Measurements from ENCODE around the gene CFAP57.

CFAP57 gene

GRCh38 chr1:43225168-43225567, 53.0 kb downstream of the CFAP57 start:
- no peak for DNase-seq (ENCODE audit: low read depth, low spot score)

DNA sequence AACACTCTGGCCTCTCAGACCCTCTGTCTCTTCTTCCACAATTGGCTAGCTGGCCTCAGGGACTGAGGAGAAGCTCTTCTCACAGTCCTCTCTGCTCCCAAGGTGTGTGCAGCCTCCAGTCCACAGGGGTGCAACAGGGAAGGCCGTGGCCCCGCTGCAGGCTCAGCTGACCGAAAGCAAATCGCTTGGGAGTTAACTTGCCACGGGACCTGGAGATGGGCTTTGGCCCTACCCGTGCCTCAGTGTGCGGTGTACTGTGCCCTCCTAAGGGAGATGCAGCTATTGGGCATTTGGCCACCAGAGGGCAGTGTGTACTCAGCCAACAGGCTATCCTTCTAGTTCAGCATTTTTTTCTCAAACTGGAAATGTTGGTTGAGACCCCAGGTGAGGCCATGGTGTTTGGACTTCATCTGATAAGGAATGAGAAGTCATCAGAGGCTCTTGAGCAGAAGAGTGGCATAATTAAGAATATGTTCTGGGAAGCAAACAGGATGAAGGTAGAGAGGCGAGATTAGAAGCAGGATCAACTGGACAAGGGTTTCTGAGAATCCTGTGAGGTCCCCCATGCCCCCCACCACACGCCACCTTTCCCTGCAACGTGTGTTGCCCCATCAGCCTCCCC, 55.1 kb downstream of the CFAP57 start:
- DNase-seq (ENCODE audit: low read depth, low spot score): peak; percentile 92

DNA sequence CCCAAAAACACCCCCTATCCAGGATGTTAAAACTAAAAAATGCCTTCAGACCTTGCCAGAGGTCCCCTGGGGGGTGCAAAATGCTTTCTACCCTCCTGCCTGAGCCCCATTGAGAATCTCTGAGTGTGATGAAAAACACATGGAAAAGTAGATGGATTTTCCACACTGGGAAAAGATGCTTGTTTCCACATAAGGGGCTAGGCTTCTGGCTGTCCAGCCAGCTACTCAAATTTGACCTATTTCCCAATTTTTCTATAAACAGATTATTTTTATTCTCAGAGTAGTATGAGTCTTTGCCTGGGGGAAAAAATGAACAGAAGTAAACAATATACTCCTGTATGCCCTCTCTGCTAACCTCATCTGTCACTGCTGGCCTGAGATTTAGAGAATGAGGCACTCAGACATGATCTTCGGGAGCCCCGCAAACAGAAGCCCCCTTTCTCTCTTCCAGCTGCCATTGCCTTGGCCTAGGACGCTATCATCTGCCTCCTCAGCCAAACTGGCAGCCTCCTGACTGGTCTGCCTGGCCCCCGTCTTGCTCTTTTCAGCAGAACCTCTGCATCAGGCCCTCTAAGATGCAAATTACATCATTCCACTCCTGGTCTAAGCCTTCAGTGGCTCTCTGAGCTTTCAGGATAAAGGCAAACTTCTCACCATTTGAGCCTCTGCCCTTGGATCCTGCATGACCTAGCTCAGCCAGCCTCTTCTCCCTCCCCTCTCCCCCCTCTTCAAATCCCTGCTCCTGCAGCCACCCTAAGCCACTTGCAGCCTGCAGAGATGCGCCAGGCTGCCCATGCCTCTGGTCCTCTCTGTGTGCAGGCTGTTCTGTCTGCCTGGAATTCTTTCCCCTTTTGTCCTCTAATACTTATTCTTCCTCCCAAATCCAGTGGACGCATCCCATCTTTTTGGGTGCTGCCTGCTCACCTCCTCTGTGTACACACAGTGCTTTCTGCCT, 58.0 kb downstream of the CFAP57 start:
- DNase-seq (ENCODE audit: low read depth, low spot score): no peak

GRCh38 chr1:43232074-43232473, 59.9 kb downstream of the CFAP57 start:
- peak; percentile 14 for DNase-seq (ENCODE audit: low read depth, low spot score)

DNA sequence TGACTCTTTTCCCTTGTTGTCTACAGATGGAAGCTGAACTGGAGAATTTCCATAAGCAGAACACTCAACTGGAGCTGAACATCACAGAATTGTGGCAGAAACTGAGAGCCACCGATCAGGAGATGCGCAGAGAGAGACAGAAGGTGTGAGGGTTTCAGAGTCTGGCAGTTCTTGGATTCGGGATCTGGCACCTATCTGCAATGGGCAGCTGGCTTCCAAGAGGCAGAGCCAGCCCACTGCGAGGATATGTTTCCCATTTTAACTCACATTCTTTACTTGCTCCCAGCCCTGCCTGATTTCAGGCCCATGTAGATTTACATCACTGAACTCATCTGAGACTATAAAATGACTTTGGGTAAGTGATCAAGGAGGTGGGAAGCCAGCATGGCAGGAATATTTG, 60.4 kb downstream of the CFAP57 start:
- no peak for DNase-seq (ENCODE audit: low read depth, low spot score)

DNA sequence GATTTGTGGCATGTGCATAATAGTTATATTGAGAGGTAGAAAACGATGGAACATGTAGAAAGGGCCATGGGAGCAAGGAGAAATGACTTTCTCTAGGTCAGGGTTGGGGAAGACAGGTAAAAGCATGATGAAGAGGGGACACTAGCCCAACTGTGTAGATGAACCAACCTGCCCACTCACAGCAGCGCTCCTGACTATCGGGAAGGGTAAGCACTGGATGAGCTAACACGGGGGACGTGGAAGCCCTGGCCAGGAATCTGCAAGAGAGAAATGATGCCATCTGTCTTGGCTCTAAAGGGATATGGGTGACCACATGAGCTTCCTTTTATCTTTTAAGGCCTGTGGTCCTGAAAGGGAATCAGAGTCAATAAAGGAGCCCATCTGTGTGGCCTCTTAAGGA, 61.5 kb downstream of the CFAP57 start:
- no peak for DNase-seq (ENCODE audit: low read depth, low spot score)

DNA sequence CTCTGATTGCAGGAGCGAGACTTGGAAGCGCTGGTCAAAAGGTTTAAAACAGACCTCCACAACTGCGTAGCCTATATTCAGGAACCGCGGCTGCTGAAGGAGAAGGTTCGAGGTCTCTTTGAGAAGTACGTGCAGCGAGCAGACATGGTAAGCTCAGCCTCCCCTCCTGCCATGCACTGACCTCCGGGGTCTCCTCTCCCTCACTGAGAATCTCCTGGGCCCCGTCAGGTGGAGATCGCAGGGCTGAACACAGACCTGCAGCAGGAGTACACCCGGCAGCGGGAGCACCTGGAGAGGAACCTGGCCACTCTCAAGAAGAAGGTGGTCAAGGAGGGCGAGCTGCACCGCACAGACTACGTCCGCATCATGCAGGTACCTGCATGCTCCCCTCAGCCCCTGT, 62.1 kb downstream of the CFAP57 start:
- no peak for DNase-seq (ENCODE audit: low read depth, low spot score)

DNA sequence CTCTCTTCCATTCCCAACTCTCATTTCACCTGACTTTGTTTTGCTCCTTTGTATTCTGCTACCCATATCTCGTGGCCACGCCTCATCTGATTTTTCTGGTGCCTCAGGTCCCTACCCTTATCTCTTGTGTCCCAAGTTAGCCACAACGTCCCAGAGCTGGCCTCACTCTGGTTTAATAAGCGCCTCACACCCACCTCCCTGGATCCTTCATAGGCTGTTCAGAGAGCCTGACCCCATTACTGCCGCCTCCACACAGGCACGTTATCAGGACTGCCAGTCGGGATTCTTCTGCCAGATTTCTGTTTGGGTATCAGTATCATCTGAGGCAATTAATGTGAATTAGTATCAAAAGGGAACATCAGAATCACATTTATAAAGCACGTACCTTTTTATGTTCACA, 62.9 kb downstream of the CFAP57 start:
- no peak for DNase-seq (ENCODE audit: low read depth, low spot score)

DNA sequence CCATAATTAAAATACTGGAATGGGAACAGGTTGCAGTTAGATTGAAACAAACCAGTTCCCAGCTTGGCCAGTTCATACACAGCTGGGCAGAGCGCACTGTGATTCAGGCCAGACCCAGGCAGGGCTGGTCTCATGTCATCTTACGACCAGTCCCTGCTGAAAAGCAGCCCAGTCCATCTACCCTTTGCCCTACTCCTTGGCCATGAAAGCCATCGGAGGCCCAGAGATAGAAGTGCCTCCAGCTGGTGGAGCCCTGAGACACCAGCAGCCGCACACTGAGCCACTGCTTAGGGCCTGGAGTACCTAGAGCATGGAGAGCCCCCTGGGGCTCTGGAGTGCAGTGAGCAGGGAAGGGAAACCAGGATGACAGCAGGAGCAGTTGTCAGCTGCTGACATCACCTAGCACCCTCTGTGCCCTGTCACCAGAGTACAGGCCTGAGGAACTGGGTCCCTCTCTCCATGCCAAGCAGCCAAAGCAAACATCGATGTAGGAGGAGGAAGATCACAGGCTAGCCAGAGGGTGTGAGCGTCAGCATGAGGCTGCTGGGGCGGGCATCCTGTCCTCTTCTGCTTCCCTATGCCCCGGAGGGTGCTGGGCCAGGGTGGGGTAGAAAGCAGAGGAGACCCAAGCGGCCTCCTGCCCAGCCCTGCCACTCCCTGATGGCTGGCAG, 63.5 kb downstream of the CFAP57 start:
- no peak for DNase-seq (ENCODE audit: low read depth, low spot score)

- DNase-seq (ENCODE audit: low read depth, low spot score): no peak
These were observed 65.0 kb downstream of the CFAP57 start for GRCh38 chr1:43237121-43237520.

- DNase-seq (ENCODE audit: low read depth, low spot score): peak; percentile 75
These were observed 66.0 kb downstream of the CFAP57 start for GRCh38 chr1:43238085-43238484.

DNA sequence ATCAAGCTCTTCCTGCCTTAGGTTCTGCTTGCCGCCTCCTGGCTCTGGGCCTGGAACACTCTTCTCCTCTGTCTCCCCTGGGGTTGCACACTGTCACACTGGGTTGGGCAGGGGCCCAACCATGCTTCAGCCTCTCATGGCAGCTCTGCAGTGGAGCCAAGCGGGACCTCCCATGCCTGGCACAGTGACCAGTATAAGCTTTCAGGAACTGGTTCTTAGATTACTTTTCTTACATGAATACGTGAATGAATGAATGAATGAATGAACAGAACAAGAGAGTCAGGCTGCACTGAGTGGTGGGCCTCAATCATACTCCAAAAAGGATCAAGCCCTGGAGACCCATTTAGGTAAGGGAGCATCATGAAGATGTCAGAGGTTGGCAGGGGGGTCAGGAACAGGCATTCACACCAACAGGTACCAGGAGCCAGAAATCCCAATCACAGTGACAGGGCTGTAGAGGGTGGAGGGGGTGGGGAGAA, 66.9 kb downstream of the CFAP57 start:
- DNase-seq (ENCODE audit: low read depth, low spot score): no peak

DNA sequence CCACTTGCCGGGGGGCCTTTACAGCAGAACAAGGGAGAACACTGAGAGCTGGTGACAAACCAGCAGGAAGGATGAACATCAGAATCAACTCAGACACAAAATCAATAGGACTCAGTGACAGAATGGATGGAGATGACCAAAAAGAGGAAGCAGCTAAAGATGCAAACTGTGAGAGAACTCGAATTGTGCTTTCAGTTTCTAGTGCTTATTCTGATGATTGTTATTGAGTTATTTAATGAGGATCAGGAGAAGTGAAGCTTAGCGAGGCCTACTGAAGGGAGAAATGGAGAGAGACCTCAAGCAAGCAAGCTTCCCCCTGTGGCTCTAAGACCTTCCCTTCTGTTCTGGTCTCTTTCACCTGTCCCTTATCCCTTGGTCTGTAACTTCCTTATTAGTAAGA, 67.4 kb downstream of the CFAP57 start:
- no peak for DNase-seq (ENCODE audit: low read depth, low spot score)

DNA sequence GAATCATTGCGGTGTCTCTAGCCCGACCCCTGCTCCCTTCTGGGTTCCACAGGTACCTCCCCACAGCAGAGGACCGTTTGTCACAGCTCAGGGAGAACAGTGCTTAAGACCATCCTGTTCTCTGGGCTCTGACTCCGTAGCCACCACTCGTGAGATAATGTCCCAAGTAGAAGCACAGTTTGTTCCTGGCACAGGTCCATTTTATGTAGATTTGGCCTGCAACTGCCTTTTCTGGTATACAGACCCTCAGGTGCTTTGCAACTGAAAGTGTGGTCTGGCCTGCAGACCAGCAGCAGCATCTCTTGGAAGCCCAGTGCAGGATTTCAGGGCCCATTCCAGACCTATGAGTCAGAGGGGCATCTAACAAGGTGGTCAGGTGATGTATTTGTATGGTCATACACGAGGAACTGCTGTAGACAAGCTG, 69.3 kb downstream of the CFAP57 start:
- DNase-seq (ENCODE audit: low read depth, low spot score): peak; percentile 69

DNA sequence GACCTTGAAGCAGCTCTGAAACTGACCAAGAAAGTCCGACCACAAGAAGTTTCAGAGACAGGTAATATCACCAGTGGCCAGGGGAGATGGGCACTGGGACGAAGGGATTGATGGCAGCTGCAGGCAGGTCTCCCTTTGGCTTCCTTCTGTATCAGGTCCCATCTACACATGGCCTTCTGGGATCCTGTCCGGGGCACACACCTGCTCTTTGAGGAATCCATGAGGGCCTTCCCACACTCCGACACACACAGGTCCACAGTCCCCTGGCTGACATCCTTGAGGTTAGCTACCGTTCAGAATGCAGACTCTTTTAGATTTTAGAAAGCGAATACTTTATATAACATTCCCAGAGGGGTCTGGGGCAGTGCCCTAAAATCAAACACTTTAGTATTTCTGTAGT, 71.2 kb downstream of the CFAP57 start:
- DNase-seq (ENCODE audit: low read depth, low spot score): no peak

DNA sequence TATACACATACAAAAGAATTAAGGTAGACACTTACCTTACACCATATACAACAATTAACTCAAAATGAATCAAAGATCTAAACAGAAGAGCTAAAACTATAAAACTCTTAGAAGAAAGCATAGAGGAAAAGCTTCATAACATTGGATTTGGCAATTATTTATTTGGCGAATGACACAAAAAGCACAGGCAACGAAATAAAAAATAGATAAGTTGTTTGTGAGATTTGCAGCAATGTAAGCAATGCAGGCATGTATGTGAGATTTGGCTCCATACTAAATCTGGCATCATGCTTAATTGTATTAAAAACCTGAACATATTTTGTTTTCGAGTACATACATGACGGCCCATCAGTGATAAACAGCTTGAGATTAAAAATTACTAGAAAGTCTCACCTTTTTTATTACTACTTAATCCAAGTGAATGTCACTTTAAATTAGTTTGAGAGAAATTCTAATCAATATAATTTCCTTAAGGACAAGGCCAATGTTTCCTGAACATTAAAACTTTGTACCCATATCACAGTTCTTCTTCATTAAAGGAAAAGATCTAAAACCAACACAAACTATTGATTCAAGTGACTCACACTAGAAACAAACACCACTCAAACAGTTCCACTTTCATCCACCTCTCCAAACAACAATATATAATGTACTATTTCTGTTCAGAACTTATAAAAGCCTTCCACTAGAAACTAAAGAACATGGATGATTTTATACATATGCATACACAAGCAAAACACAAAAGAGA, 74.5 kb downstream of the CFAP57 start:
- no peak for DNase-seq (ENCODE audit: low read depth, low spot score)

DNA sequence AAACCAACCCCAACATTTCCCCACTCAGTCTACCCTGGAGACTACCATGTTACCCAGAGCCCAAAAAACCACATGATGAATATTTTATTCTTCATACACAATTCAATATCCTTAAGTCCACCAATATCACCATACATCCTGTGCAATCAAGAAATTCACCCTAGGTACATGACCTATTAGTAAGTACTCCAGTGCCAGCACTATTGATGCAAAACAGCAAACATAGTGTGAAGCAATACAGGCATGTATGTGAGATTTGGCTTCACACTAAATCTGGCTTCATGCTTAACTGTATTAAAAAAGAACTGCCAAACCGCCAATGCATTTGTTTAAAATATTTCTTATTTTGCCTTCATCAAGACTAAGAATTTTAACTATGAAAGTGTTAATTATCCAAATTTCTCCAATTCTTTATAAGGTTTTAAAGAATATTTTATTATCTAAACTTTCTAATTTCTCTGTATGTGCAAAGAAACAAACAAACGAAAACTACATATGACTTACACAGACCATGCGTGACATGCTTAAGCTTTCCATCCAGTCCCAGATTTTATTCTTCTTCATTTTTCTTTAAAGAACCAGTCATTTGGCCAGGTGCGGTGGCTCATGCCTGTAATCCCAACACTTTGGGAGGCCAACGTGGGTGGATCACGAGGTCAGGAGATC, 75.3 kb downstream of the CFAP57 start:
- DNase-seq (ENCODE audit: low read depth, low spot score): no peak

DNA sequence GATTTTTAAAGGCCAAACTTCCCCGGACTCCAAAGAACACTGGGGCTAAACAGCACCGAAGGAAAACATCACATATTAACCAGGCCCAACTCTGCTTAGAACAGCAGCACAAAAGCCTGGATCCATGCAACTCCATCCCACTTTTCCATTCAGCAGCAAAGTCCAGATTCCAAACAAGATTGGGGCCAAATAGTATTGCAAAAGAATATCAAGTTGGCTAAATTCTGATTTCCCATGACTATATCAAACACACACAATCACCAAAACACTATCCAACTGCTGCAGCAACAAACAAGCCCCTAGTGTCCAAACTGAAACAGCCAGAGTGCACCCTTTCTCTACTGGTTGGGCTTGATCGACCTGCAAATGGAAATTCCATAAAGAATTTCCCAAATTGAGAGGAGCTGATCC, 78.2 kb downstream of the CFAP57 start:
- no peak for DNase-seq (ENCODE audit: low read depth, low spot score)

DNA sequence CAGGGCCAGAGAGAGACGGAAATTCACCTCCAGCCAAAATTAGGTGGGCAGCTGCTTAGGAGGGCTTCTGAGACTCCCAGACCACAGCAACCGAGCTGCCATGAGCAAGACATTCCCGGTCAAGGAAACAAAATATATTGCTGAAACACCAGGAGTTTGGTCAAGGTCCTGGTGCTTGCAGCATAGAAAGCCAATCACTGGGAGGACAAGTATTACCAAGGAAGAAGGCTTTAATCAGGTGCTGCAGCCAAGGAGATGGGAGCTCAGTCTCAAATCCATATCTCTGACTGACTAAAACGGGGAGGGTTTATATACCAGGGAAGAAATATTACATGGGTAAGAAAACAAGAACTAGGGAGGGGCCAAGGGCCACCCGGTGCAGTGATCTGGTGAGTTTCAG, 78.9 kb downstream of the CFAP57 start:
- no peak for DNase-seq (ENCODE audit: low read depth, low spot score)

GRCh38 chr1:43252225-43252624, 80.1 kb downstream of the CFAP57 start:
- DNase-seq (ENCODE audit: low read depth, low spot score): no peak

DNA sequence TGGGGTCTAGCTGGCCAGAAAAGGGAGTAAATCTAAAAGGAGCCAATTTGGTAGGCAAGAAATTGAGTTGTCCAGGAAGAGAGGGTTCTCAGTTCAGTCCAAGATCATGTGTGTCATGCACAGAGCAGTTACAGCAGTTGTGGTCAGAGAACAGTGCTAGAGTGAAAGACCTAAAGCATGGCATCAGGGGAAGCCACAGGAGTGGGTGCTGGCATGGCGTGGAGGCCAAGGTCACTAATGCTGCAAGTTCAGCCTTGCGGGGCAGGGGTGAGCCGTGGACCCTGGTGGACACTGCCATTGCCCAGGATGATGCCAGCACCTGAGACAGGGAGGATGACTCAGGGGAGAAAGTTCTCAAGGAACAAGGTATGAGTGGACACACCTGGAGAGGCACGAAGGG, 81.0 kb downstream of the CFAP57 start:
- no peak for DNase-seq (ENCODE audit: low read depth, low spot score)
